ENCODE results near the gene ALPK1.
"Not testable (repeated sequence)": the region's sequence is repeated elsewhere in the genome, so short reads cannot be mapped to it uniquely, and the experiment has no call there.

Gene ALPK1

GRCh38 chr4:112296949-112297880, at the start of gene ALPK1:
Gene ALPK1 (plus strand): TSS chr4:112297369.
- no peak for DNase-seq

DNA sequence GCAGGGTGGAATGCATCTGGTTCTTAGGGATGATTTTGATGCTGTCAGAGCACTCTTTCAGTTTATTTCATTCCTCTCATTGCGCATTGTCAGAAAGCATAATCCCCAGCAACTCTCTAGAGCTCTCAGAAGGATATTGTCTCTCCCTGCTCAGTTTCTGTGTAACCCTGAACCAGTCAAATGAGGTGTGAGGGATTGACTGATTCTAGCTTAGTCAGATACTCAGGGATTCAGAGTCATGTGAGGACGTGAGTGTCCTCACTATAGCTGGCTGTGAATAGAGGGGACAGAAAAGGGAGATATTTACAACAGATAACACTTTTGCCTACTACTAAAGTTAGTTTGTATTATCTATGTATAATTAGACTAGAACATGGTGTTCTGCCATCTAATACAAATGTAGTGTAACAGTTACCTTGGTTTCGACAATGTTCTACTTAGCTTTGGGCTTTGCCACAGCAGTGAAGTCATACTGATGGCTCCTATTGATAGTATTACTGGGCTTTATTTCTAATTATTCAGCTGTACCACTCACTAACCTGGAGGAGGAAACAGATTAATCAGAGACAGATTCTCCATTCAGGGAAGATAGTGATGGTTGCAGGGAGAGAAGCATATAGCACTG, 46.0 kb upstream of the ALPK1 start:
- no peak for DNase-seq

- DNase-seq: no peak
Observed at GRCh38 chr4:112252234-112252633, 44.9 kb upstream of the ALPK1 start.

DNA sequence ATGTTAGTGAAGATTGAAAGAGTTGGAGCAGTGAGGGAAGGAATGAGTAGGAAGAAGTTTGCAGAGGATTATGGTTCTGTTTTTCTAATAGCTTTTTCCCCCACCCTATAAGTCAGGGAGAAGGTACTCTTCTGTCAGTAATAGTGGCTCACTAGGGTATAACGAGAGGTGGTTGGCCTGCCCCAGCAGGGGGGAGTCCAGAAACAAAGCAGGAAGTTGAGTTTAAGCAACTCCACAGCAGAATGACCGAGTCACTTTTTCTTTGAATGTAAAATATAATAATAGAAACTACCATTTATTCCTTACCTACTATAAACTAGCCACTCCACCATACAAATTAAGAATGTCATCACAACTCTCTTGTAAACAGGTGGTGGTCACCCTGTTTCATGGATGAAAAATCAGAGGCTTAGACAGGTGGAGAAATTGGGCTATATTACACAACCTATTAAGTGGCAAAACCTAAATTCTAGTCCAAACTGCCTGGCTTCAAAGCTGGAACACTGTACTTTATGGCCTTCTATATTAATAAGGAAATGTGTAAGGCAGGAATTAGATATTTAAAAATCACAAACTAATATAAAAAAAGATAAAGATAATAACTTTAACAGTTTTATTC, 43.7 kb upstream of the ALPK1 start:
- DNase-seq: no peak

DNA sequence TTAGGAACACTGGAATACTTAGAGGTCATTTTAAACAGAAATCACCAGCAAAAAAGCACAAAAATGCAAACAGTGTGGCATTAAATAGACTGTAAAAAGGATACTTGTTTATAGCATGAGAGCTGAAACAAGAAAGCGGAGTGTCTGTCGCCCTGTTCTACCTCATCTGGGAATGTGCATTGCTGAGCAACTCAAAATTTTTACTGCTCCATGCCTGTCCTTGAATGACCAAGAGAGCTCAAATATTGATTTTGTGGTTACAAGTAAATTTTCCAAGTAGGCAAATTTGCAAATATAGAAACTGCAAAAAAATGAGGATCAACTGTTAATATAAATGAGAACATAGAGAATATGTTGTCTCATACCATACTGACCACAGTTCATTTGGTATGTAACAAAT, 40.1 kb upstream of the ALPK1 start:
- no peak for DNase-seq

DNA sequence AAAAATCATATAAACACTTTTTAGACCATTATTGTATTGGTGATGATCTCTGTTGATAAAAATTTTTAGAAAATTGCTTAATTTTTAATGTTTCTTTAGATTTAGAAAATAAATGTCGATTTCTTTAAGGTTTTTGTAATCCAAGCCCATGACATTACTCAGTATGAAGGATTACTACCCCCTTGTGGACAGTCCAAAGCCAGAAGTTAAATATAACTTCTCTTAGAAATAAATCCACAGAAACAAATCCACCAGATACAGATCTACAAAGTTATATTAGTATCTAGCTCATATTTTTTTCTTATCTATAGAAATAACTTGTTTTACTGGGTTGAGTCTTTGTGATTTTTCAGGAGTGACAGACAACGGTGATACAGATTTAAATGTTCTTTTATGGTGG, 30.3 kb upstream of the ALPK1 start:
- no peak for DNase-seq

DNA sequence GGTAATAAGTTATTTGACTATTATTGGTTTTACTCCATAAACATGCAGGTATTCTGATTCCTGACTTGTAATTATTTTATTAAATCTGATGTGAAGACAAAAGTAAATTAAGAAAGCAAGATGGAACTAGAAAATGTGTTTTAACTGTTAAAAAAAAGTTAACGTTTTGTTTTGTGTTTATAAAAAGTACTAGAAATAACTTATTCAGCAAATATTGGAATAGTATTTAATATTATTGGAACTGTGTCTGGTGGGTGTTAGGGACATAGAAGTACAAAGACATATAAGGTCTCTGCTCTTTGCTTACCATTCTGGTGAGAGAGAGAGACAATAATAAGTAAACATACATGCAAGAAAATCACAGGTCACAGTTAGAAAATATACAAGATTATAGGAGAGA, 27.1 kb upstream of the ALPK1 start:
- DNase-seq: no peak

DNA sequence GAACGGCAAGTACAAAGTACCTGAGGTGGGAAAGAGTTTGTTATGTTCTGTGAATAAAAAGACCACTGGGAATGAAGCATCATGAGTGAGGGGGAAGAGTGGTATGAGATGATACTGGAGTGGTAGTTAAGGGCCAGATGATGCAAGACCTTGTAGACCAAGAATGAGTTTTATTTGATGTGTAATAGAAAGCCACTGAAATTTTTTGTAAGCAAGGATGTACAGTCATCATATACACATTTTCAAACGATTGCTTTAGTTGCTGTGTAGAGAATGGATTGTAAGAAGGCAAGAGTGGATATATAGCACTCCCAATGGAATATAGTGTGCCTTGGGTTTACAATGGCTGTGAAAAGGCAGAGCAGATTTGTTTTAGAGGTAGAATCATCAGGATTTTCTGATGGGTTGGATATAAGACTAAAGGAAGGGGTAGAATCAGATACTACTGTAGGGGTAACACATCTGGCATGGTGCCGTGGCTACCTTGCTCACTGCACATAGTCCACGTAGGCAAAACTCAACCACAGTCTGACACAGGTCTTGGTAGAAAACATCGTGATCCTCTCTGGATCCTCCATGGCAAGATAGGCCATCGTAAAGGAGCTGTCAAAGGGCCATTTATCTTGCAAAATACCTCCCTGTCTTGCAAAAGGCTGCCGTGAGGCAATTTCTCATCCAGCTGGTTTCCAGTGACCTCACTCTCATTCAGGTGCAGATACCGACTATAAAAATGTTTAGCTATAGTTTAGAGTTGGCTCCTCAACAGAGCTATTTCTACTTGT, 26.3 kb upstream of the ALPK1 start:
- DNase-seq: no peak

GRCh38 chr4:112272292-112272691, 24.9 kb upstream of the ALPK1 start:
- DNase-seq: no peak

- no peak for DNase-seq
Observed at GRCh38 chr4:112274959-112275358, 22.2 kb upstream of the ALPK1 start.

DNA sequence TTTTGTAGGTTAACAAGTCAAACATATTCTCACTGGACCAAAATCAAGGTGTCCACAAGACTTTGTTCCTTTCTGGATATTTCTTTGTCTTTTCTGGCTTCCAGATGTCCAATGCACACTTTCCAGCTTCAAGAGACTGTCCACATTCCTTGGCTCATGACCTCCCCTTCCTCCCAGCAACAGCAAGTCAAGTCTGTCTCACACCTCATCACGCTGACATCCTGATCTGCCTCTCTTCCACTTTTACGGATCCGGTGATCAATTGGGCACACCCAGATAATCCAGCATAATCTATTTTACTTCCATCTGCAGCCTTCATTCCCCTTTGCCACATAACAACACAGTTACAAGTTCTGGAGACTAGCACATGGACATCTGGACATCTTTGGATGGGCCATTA, 21.1 kb upstream of the ALPK1 start:
- DNase-seq: no peak

GRCh38 chr4:112277220-112277619, 19.9 kb upstream of the ALPK1 start:
- DNase-seq: no peak

- DNase-seq: no peak
Observed at GRCh38 chr4:112277705-112278448, 19.3 kb upstream of the ALPK1 start.

GRCh38 chr4:112279025-112279881, 17.9 kb upstream of the ALPK1 start:
- DNase-seq: no peak

DNA sequence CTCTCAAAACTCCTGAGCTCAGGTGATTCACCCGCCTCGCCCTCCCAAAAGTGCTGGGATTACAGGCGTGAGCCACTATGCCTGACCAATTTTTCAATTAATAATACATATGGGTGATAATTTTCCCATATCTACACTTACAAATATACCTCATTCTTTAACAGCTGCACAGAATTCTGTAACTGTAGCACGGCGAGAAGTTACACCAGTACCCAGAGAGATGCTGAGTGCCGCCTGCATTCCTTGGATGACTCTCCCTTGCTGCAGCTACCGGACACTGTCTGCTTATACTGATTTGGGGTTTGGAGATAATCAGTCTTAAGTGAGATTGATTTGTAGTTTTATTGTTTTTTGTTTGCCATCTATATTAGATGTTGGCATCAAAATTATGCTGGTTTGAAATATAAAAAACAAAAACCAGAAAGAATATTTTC, 17.3 kb upstream of the ALPK1 start:
- no peak for DNase-seq

- no peak for DNase-seq
Observed at GRCh38 chr4:112280386-112281056, 16.6 kb upstream of the ALPK1 start.

DNA sequence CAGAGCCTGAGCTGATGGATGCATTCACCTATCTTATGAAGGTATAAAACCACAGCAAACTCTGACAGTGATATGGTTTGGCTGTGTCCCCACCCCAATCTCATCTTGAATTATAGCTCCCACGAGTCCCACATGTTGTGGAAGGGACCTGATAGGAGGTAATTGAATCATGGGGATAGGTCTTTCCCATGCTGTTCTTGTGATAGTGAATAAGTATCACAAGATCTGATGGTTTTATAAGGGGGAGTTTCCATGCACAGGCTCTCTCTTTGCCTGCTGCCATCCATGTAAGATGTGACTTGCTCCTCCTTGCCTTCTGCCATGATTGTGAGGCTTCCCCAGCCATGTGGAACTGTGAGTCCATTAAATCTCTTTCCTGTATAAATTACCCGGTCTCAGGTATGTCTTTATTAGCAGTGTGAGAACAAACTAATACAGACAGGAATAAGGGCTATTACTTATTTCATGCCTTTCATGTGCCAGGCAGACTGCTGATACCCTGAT, 15.2 kb upstream of the ALPK1 start:
- not testable (repeated sequence) for DNase-seq

DNA sequence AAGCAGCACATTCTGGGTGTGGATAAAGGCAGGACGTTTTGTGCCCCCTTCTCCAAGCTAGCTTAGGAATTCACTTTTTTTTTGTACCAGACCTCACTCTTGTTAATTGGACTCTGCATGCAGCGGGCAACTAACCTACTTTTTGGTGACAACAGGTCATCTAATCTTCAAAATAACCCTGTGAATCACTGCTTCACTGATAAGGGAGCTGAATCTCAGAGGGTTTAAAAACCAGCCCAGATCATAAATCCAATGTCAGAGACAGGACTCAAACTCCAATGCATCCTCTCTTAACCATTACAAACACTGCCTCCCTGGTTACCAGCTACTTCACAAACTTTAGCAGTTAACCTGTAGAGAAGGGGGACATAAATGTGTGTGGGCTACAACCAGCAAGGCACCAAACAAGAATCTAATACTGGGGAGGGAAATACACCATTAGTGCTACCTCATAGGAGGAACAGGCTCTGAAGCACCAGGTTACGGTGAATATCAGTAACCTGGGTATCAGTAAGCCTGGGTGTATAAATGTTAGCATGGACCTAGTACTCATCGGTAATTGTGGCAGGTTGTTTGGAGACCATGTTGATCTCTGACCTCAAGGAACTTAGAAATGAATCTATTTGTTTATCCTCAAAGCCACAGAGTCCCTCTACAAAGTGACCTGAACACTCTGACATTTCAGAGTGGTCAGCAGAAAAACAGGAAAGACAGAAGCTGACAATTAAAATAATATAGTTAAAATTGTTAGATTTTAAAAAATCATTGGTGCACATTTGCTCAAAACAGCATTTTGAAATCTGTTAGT, 14.1 kb upstream of the ALPK1 start:
- DNase-seq: no peak

DNA sequence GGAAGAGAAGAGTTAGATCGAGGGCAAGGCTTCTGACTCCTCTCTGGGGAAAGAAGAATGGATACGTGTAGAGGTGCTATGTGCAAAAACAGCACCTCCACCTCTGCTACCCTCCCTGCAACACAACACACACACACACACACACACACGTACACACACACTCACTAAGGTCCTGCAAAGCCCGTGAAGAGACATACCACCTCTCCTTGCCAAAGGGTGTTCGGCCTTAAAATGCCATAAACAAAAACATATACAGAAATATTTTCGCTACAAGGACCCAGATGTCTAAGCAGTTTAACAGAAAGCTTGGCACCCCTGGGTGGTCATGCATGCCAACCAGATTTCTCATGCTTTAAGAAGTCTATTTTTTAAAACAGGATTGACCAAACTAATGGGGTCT, 13.0 kb upstream of the ALPK1 start:
- DNase-seq: no peak
